DOHH2 (cell line): ENCODE results near the gene CFAP69.

Experiments used
- H3F3A ChIP-seq: fragments of 200-600 bp; sonication (generic), shearing (Covaris generic); 2 replicates; pipeline ENCODE4 v1.6.0; 2016; ENCODE audit warnings: antibody characterized with exemption, mild to moderate bottlenecking; ENCODE audit not compliant: control insufficient read depth, insufficient read depth
- H3K27ac ChIP-seq: fragments of 200-600 bp; sonication (generic); 2 replicates; pipeline ENCODE4 v1.5.1; 2014; ENCODE audit warnings: low read depth, mild to moderate bottlenecking, low read length, moderate library complexity
- H3K27me3 ChIP-seq: fragments of 200-600 bp; sonication (generic); 2 replicates; pipeline ENCODE4 v1.6.1; 2014; ENCODE audit warnings: mild to moderate bottlenecking, low read length, mixed read lengths; ENCODE audit not compliant: control insufficient read depth
- H3K36me3 ChIP-seq: fragments of 200-600 bp; sonication (generic); 2 replicates; pipeline ENCODE4 v1.6.1; 2014; ENCODE audit warnings: mild to moderate bottlenecking, low read length, moderate library complexity, mixed read lengths; ENCODE audit not compliant: control insufficient read depth
- H3K4me1 ChIP-seq: fragments of 200-600 bp; sonication (generic); 2 replicates; pipeline ENCODE4 v1.6.1; 2014; ENCODE audit warnings: mild to moderate bottlenecking, low read length, mixed read lengths; ENCODE audit not compliant: control insufficient read depth
- H3K4me2 ChIP-seq: fragments of 200-600 bp; sonication (generic); 2 replicates; pipeline ENCODE4 v1.6.0; 2014; ENCODE audit warnings: mild to moderate bottlenecking, low read length, moderate library complexity
- H3K4me3 ChIP-seq: fragments of 200-600 bp; sonication (generic); 2 replicates; pipeline ENCODE4 v1.5.1; 2014; ENCODE audit warnings: mild to moderate bottlenecking, low read length, mixed read lengths
- H3K79me2 ChIP-seq: fragments of 200-600 bp; sonication (generic); 2 replicates; pipeline ENCODE4 v1.6.1; 2014; ENCODE audit warnings: mild to moderate bottlenecking, low read length, mixed read lengths; ENCODE audit not compliant: control insufficient read depth
- H3K9me2 ChIP-seq: fragments of 200-600 bp; sonication (generic); replicated peaks from 2 replicates; pipeline ENCODE4 v1.6.1; 2014; ENCODE audit warnings: mild to moderate bottlenecking, low read length, mixed read lengths; ENCODE audit not compliant: control insufficient read depth
- H3K9me3 ChIP-seq: fragments of 200-600 bp; sonication (generic); 2 replicates; pipeline ENCODE4 v1.6.1; 2014; ENCODE audit warnings: antibody characterized with exemption, low read length, mixed read lengths; ENCODE audit not compliant: control insufficient read depth, insufficient read depth
- H4K20me1 ChIP-seq: fragments of 200-600 bp; sonication (generic); 2 replicates; pipeline ENCODE4 v1.6.0; 2014; ENCODE audit warnings: low read depth, mild to moderate bottlenecking, antibody characterized with exemption, low read length, moderate library complexity; ENCODE audit not compliant: control insufficient read depth, insufficient read depth
- CTCF ChIP-seq: fragments of 200-600 bp; sonication (generic); IDR thresholded peaks from one replicate; pipeline ENCODE4 v1.5.1; 2014; ENCODE audit warnings: antibody characterized with exemption, mild to moderate bottlenecking, low read depth, low read length; ENCODE audit not compliant: poor library complexity, severe bottlenecking
- EZH2phosphoT487 ChIP-seq: fragments of 200-600 bp; sonication (generic); IDR thresholded peaks from 2 replicates; pipeline ENCODE4 v1.6.1; 2017; ENCODE audit warnings: borderline replicate concordance, mild to moderate bottlenecking, antibody characterized with exemption, low read length, moderate library complexity, mixed read lengths

Gene CFAP69

GRCh38 chr7:90337106-90337505, 92.1 kb downstream of the CFAP69 start:
- Histone ChIP-seq H3K27me3 (no peaks in the 10 kb centered on the region), H3F3A (no peaks in the 10 kb centered on the region), H4K20me1 (no peaks in the 10 kb centered on the region), H3K27ac (no peak overlapping the region), H3K36me3 (no peaks in the 10 kb centered on the region), H3K4me3 (no peak overlapping the region), H3K9me3 (peaks cover 11% of the 10 kb centered on the region; the same call in 1 of the 2 replicates), H3K79me2 (no peaks in the 10 kb centered on the region), H3K9me2 (no peaks in the 10 kb centered on the region), H3K4me2 (no peak overlapping the region), H3K4me1 (no peaks in the 10 kb centered on the region)
- no peak for TF ChIP-seq EZH2phosphoT487
- no peak for TF ChIP-seq CTCF

- peaks cover 41% of the 10 kb centered on the region for H3K79me2 ChIP-seq
- peak overlapping the region; percentile 84 for H3K4me3 ChIP-seq
- H3F3A ChIP-seq: peaks cover 5% of the 10 kb centered on the region; the same call in 1 of the 2 replicates
- no peaks in the 10 kb centered on the region for H3K27me3 ChIP-seq
- peak overlapping the region; percentile 80; the same call in 1 of the 2 replicates for H3K4me2 ChIP-seq
- no peak for TF ChIP-seq CTCF
- H3K9me2 ChIP-seq: no peaks in the 10 kb centered on the region
- peaks cover 26% of the 10 kb centered on the region for H3K36me3 ChIP-seq
- peaks cover 19% of the 10 kb centered on the region for H3K4me1 ChIP-seq
- H3K27ac ChIP-seq: no peak overlapping the region
- peaks cover 9% of the 10 kb centered on the region; the same call in 1 of the 2 replicates for H3K9me3 ChIP-seq
- H4K20me1 ChIP-seq: no peaks in the 10 kb centered on the region
These were observed 100.0 kb downstream of the CFAP69 start for GRCh38 chr7:90345016-90345415.

- peaks cover 5% of the 10 kb centered on the region; the same call in 1 of the 2 replicates for H3F3A ChIP-seq
- H3K9me2 ChIP-seq: no peaks in the 10 kb centered on the region
- peaks cover 9% of the 10 kb centered on the region; the same call in 1 of the 2 replicates for H3K9me3 ChIP-seq
- no peak for TF ChIP-seq EZH2phosphoT487
- no peak for TF ChIP-seq CTCF
- peak overlapping the region; percentile 80 for H3K4me2 ChIP-seq
- H3K79me2 ChIP-seq: peaks cover 48% of the 10 kb centered on the region
- H3K27ac ChIP-seq: peak overlapping the region; percentile 58
- no peaks in the 10 kb centered on the region for H3K27me3 ChIP-seq
- H3K36me3 ChIP-seq: peaks cover 33% of the 10 kb centered on the region
- no peaks in the 10 kb centered on the region for H4K20me1 ChIP-seq
- H3K4me3 ChIP-seq: peak overlapping the region; percentile 84
- peaks cover 19% of the 10 kb centered on the region for H3K4me1 ChIP-seq
These were observed 100.8 kb downstream of the CFAP69 start for GRCh38 chr7:90345595-90346335.
